Neural crest cell (in vitro differentiated cells): ENCODE results near the gene VIPR2. TPM values are rescaled to one million over a fixed set of nuclear protein-coding genes. Genes with fewer than 3 reads are reported as not detected.
A peak's percentile ranks its signal among the peaks of the same experiment; 100 is the strongest.

Experiments
- DNase-seq: peaks from one replicate; pipeline ENCODE4 v3.0.0; 2021; ENCODE audit warnings: low read depth, mixed read lengths, low spot score
- H3K27ac Mint-ChIP-seq: one replicate; pipeline ENCODE4 v1.8.0; 2021; ENCODE audit warnings: mild to moderate bottlenecking, mixed read lengths; ENCODE audit not compliant: unreplicated experiment
- H3K27me3 Mint-ChIP-seq: 2 replicates; pipeline ENCODE4 v1.8.0; 2021; ENCODE audit warnings: low read depth, mild to moderate bottlenecking, mixed read lengths
- H3K36me3 Mint-ChIP-seq: 2 replicates; pipeline ENCODE4 v1.8.0; 2021; ENCODE audit warnings: low read depth, mild to moderate bottlenecking, mixed read lengths
- H3K4me1 Mint-ChIP-seq: 2 replicates; pipeline ENCODE4 v1.8.0; 2021; ENCODE audit warnings: mixed read lengths
- H3K4me3 Mint-ChIP-seq: one replicate; pipeline ENCODE4 v1.8.0; 2021; ENCODE audit warnings: mild to moderate bottlenecking, mixed read lengths
- H3K9me3 Mint-ChIP-seq: 2 replicates; pipeline ENCODE4 v1.8.0; 2021; ENCODE audit warnings: mixed read lengths
- CTCF ChIP-seq: fragments of 200-600 bp; sonication (generic); conservative IDR thresholded peaks from 2 replicates; pipeline ENCODE4 v1.5.0; 2021; ENCODE audit warnings: antibody characterized with exemption, mild to moderate bottlenecking
- total RNA-seq: library from RNA; stranded (reverse); gene quantifications from 2 replicates; pipeline ENCODE4 v1.2.1, GENCODE V29; 2021

VIPR2 gene
- total RNA-seq, 1 donor from 2014 or later: 0.16 TPM

DNA sequence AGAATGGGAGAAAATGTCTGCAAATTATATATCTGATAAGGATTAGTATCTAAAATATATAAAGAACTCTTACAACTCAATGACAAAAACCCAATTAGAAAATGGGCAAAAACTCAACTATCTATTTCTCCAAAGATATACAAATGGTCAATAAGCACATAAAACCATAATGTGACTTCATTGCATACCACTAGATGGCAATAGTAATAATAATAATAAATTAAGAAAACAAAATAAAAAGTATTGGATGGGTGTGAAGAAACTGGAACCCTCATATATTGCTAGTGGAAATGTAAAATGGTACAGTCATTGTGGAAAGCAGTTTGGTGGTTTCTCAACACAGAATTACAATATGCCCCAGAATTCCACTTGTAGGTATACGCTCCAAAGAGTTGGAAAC is 98.8 kb downstream of the VIPR2 start:
- peak; percentile 20 for TF ChIP-seq CTCF
- H3K9me3 Mint-ChIP-seq: peaks cover 2% of the 10 kb centered on the region
- H3K27ac Mint-ChIP-seq: no peak overlapping the region
- no peaks in the 10 kb centered on the region for H3K27me3 Mint-ChIP-seq
- no peak overlapping the region for H3K4me3 Mint-ChIP-seq
- H3K36me3 Mint-ChIP-seq: no peaks in the 10 kb centered on the region
- peaks cover 5% of the 10 kb centered on the region for H3K4me1 Mint-ChIP-seq
- no peak for DNase-seq

DNA sequence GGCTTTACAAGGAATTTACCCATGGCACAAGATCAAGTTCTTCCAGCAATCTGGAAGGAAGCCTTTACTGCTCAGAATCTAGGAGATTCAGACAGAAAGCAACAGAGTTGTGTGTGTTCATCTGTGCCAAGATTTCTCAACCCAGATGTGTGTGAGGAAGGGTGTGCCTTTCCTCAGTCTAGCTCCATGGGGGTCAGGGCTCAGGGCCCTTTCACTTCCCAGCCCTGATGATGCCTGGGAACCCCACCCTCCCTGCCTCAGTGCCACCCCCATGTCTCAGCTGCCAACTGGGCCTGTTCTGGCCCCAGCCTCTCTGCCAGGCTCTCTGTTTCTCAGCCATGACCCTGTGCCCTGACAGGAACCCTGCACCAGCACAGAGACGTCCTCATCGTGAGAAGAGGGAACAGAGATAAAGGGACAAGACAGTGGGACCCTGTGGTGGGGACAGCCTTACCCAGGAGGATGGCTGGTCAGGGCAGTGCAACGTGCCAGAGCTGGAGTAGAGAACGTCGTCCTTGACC is 102.0 kb downstream of the VIPR2 start:
- Mint-ChIP-seq H3K36me3 (no peaks in the 10 kb centered on the region), H3K4me3 (no peak overlapping the region), H3K9me3 (peaks cover 2% of the 10 kb centered on the region), H3K4me1 (no peaks in the 10 kb centered on the region), H3K27ac (no peak overlapping the region), H3K27me3 (no peaks in the 10 kb centered on the region)
- no peak for TF ChIP-seq CTCF
- DNase-seq: no peak

DNA sequence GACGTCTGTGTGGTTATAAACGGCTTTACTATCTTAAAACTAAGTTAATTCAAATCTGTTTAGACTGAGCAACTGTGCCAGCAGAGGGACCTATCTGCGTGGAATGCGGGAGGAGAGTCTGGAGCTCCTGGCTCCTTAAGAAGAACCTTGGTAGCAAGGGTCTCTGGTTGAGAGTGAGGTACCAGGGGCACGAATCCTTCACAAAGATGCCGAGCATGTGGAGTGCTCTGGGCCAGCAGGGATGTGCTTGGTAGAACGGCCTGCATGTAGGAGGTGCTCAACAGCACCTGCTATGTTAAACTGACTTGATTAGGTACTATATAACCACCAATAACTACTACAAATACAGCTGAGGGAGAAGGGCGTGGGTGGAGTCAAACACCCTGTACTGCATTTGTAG is 102.6 kb downstream of the VIPR2 start:
- DNase-seq: no peak
- H3K4me1 Mint-ChIP-seq: no peaks in the 10 kb centered on the region

GRCh38 chr7:159040912-159041711 is 103.6 kb downstream of the VIPR2 start:
- H3K27me3 Mint-ChIP-seq: no peaks in the 10 kb centered on the region
- no peak overlapping the region for H3K27ac Mint-ChIP-seq
- no peaks in the 10 kb centered on the region for H3K36me3 Mint-ChIP-seq
- H3K4me1 Mint-ChIP-seq: no peaks in the 10 kb centered on the region
- peaks cover 2% of the 10 kb centered on the region for H3K9me3 Mint-ChIP-seq
- H3K4me3 Mint-ChIP-seq: no peak overlapping the region
- no peak for DNase-seq
- no peak for TF ChIP-seq CTCF

More for the DNA sequence above, 102.6 kb downstream of the VIPR2 start:
- Mint-ChIP-seq H3K27me3 (no peaks in the 10 kb centered on the region), H3K36me3 (no peaks in the 10 kb centered on the region), H3K9me3 (peaks cover 2% of the 10 kb centered on the region), H3K4me3 (no peak overlapping the region), H3K27ac (no peak overlapping the region)
- no peak for TF ChIP-seq CTCF

GRCh38 chr7:159040146-159040545 is 104.5 kb downstream of the VIPR2 start:
- H3K27ac Mint-ChIP-seq: no peak overlapping the region
- H3K36me3 Mint-ChIP-seq: no peaks in the 10 kb centered on the region
- TF ChIP-seq CTCF: no peak
- H3K27me3 Mint-ChIP-seq: no peaks in the 10 kb centered on the region
- H3K4me3 Mint-ChIP-seq: no peak overlapping the region
- no peaks in the 10 kb centered on the region for H3K4me1 Mint-ChIP-seq
- H3K9me3 Mint-ChIP-seq: peaks cover 2% of the 10 kb centered on the region
- DNase-seq: no peak
